Fibroblast of skin of back (primary cell): ENCODE data around the gene RIC1.
"Not testable (repeated sequence)": the region's sequence is repeated elsewhere in the genome, so short reads cannot be mapped to it uniquely, and the experiment has no call there.

Experiments
- DNase-seq: peaks from one replicate; pipeline ENCODE4 v3.0.0-alpha.2; 2013

RIC1 gene

GRCh38 chr9:5787759-5788302 is 158.9 kb downstream of the RIC1 start:
- DNase-seq: no peak

GRCh38 chr9:5789489-5789888 is 160.6 kb downstream of the RIC1 start:
- DNase-seq: no peak

GRCh38 chr9:5790923-5791322 is 162.0 kb downstream of the RIC1 start:
- no peak for DNase-seq

- no peak for DNase-seq
Measured at GRCh38 chr9:5791870-5792269, 163.0 kb downstream of the RIC1 start.

- DNase-seq: no peak
Measured at GRCh38 chr9:5793812-5794211, 164.9 kb downstream of the RIC1 start.

- no peak for DNase-seq
Measured at GRCh38 chr9:5796298-5796697, 167.4 kb downstream of the RIC1 start.

GRCh38 chr9:5798581-5798980 is 169.7 kb downstream of the RIC1 start:
- DNase-seq: no peak

GRCh38 chr9:5799314-5799713 is 170.4 kb downstream of the RIC1 start:
- peak; percentile 34 for DNase-seq

GRCh38 chr9:5800378-5800777 is 171.5 kb downstream of the RIC1 start:
- not testable (repeated sequence) for DNase-seq

- no peak for DNase-seq
Measured at GRCh38 chr9:5800969-5801738, 172.2 kb downstream of the RIC1 start.

- DNase-seq: peak; percentile 33
Measured at GRCh38 chr9:5801739-5802113, 172.8 kb downstream of the RIC1 start.

- no peak for DNase-seq
Measured at GRCh38 chr9:5805478-5805877, 176.6 kb downstream of the RIC1 start.

GRCh38 chr9:5811751-5812150 is 182.8 kb downstream of the RIC1 start:
- DNase-seq: no peak

GRCh38 chr9:5813824-5814223 is 184.9 kb downstream of the RIC1 start:
- no peak for DNase-seq

- no peak for DNase-seq
Measured at GRCh38 chr9:5815461-5815860, 186.6 kb downstream of the RIC1 start.

GRCh38 chr9:5817862-5818261 is 189.0 kb downstream of the RIC1 start:
- DNase-seq: peak; percentile 63

- DNase-seq: no peak
Measured at GRCh38 chr9:5818424-5819142, 189.7 kb downstream of the RIC1 start.

GRCh38 chr9:5819174-5819573 is 190.3 kb downstream of the RIC1 start:
- DNase-seq: no peak

- no peak for DNase-seq
Measured at GRCh38 chr9:5820425-5820824, 191.5 kb downstream of the RIC1 start.

- no peak for DNase-seq
Measured at GRCh38 chr9:5825223-5825622, 196.3 kb downstream of the RIC1 start.
